ENCODE data around the gene GIGYF1. TPM values are rescaled to one million over a fixed set of nuclear protein-coding genes. Genes with fewer than 3 reads are reported as not detected.
A peak's percentile ranks its signal among the peaks of the same experiment; 100 is the strongest.

Gene GIGYF1
- total and polyA plus RNA-seq, 2 of the 13 experiments (the other 11 are each of a cell fraction or from before 2014, with no cell fraction given), result 7.6 to 16.1 TPM

GRCh38 chr7:100684534-100685042 lies 9.5 kb downstream of the GIGYF1 start:
- Histone ChIP-seq H3K4me2 (ENCODE audit: low read depth, low read length) (no peak overlapping the region), H3K9ac (ENCODE audit: insufficient read depth, low read depth, low read length) (no peak overlapping the region), H3K27ac (ENCODE audit: extremely low read length, insufficient read depth, low read length) (no peak overlapping the region), H3K4me1 (ENCODE audit: insufficient read depth, low read length) (peaks cover 8% of the 10 kb centered on the region), H3K79me2 (ENCODE audit: insufficient read depth, low read length) (peaks cover 11% of the 10 kb centered on the region), H2AFZ (ENCODE audit: low read length) (no peak overlapping the region), H4K20me1 (ENCODE audit: insufficient read depth, low read length) (peaks cover 13% of the 10 kb centered on the region; the same call in 1 of the 2 replicates), H3K27me3 (ENCODE audit: control insufficient read depth in 1 of 2, insufficient read depth in 2 of 2, low read length in 2 of 2) (no peaks in the 10 kb centered on the region), H3K9me3 (ENCODE audit: low read length) (no peaks in the 10 kb centered on the region), H3K4me3 (replicated peaks in 1 of 3; ENCODE audit: insufficient read depth in 1 of 3, low read depth in 2 of 3, low read length in 3 of 3) (no peak overlapping the region), H3K36me3 (replicated peaks in 1 of 2; ENCODE audit: control insufficient read depth in 1 of 2, insufficient read depth in 2 of 2, low read length in 2 of 2) (peaks cover 49 to 73% of the 10 kb centered on the region in 2 experiments)
- no TSS peak for BruUV-seq (replicated peaks)
- WGBS (ENCODE audit: low lambda C conversion rate), result 99% methylated on average over 12 of the region's 16 CpGs
- DNase-seq (ENCODE audit: low spot score) (no peak), ATAC-seq (no peak), FAIRE-seq (no peak)
- intact Hi-C loops (cut with micrococcal nuclease; ENCODE audit: unreplicated experiment), result no loop called here
- in situ Hi-C loops (cut with HindIII; ENCODE audit: extremely low pct_ligation_motif_present, low pct_unique_long_range_greater_than_20kb), result no loop called here
- ChIA-PET CTCF (ENCODE audit: low intra/inter-chr PET ratio, low total read pairs) (no interaction called here), POLR2A (no interaction called here)
- no peak for TF ChIP-seq ZNF362 (CRISPR knock-in tag; IDR thresholded peaks at IDR 0.05; ENCODE audit: borderline replicate concordance)
- no peak for TF ChIP-seq ZNF275 (CRISPR knock-in tag; IDR thresholded peaks at IDR 0.05; ENCODE audit: borderline replicate concordance)
- TF ChIP-seq ZNF687 (CRISPR knock-in tag; IDR thresholded peaks at IDR 0.05), result no peak
- no peak for TF ChIP-seq ZNF660 (CRISPR knock-in tag; IDR thresholded peaks at IDR 0.05; ENCODE audit: borderline replicate concordance, low read depth)
- no peak for TF ChIP-seq MTA3 (CRISPR knock-in tag; IDR thresholded peaks at IDR 0.05)
- no peak for TF ChIP-seq CBFB (CRISPR knock-in tag; IDR thresholded peaks at IDR 0.05)
- no peak for TF ChIP-seq ZNF883 (CRISPR knock-in tag; IDR thresholded peaks at IDR 0.05; ENCODE audit: not compliant biosample characterization)
- TF ChIP-seq AGO2 (optimal IDR thresholded peaks at IDR 0.05; ENCODE audit: low read depth, low read length), result peak; percentile 5
- TF ChIP-seq ZNF136 (CRISPR knock-in tag; IDR thresholded peaks at IDR 0.05; ENCODE audit: low read depth), result no peak

All from HepG2 (cell line).